Ovary (tissue), 9 donors: ENCODE measurements around the gene SEC16A. TPM values are rescaled to one million over a fixed set of nuclear protein-coding genes. Genes with fewer than 3 reads are reported as not detected.

ENCODE experiments used
- DNase-seq, 5 donors: peaks; one replicate each; pipeline ENCODE4 v3.0.0-alpha.2; 2019 to 2020
- H3K27ac ChIP-seq, 2 donors: fragments of 200-600 bp; one replicate each; pipeline versions ENCODE4 v1.5.1 to v1.8.0; 2019 to 2022
- H3K27me3 ChIP-seq: fragments of 200-600 bp; one replicate; pipeline ENCODE4 v1.8.0; 2022
- H3K36me3 ChIP-seq: fragments of 200-600 bp; sonication (generic); one replicate; pipeline ENCODE4 v1.5.1; 2019
- H3K4me1 ChIP-seq: one replicate; pipeline ENCODE4 v1.8.1; 2013; ENCODE audit warnings: mild to moderate bottlenecking, moderate library complexity; ENCODE audit not compliant: insufficient read depth
- H3K4me3 ChIP-seq: fragments of 200-600 bp; sonication (generic); one replicate; pipeline ENCODE4 v1.5.1; 2017
- H3K9me3 ChIP-seq, 2 donors: fragments of 200-600 bp in 1 of 2; sonication (generic) in 1 of 2; one replicate each; pipeline versions ENCODE4 v1.5.1 to v1.8.1; 2013 to 2019; ENCODE audit warnings: mild to moderate bottlenecking in 1 of 2, moderate library complexity in 1 of 2
- EP300 ChIP-seq: sonication (generic); formaldehyde crosslinking; IDR thresholded peaks from one replicate; pipeline ENCODE4 v1.6.1; 2017; ENCODE audit warnings: antibody characterized with exemption
- POLR2A ChIP-seq: fragments of 450-650 bp; IDR thresholded peaks from one replicate; pipeline ENCODE4 v1.6.1; 2017; ENCODE audit warnings: antibody characterized with exemption, mild to moderate bottlenecking, moderate library complexity
- WGBS, 3 donors: extraction: QIAGEN DNeasy Blood & Tissue Kit in 1 of 3; methylation state at CpG; one replicate each; pipeline versions ENCODE4 v1.1.5 to v1.1.7; 2013 to 2017; 5-methylcytosine and 5-hydroxymethylcytosine counted together
- intact Hi-C, 4 donors: fragments of 100-400 bp; cut with DNase I; formaldehyde crosslinking; loops; one replicate each; pipeline versions ENCODE4 v1.11.0 to v1.15.1; 2022 to 2023
- polyA plus RNA-seq, 2 donors: library from polyadenylated mRNA; stranded (reverse); fragments of 200-250 nt in 1 of 2; fragments of 350-450 nt in 1 of 2; fragmentation: Illumina TruSeq in 1 of 2; extraction: RNeasy Lipid Tissue Mini Kit (QIAGEN cat#74804) in 1 of 2; gene quantifications; one replicate each; pipeline ENCODE4 v1.2.3, GENCODE V29; 2013 to 2014
- total RNA-seq, 7 donors: library from RNA; depleted of rRNA in 2 of 7; stranded (reverse); fragments of >200 nt in 2 of 7; fragmentation: NEBNext Ultra II Directional in 3 of 7; extraction: Animal tissue kit (Norgen Biotek cat#: 25700) in 3 of 7; gene quantifications; one replicate each; pipeline versions ENCODE4 v1.1.0 to v1.2.4, GENCODE V29; 2016 to 2023
- TF ChIP-seq, protein P1 (sequence below), 3 donors: fragments of 450-650 bp in 2 of 3; fragments of 200-600 bp in 1 of 3; IDR thresholded peaks; one replicate each; pipeline versions ENCODE4 v1.5.1 to v1.8.0; 2016 to 2022; ENCODE audit warnings: antibody characterized with exemption in 3 of 3, mild to moderate bottlenecking in 1 of 3
- donor health status: DM: no; HTN: no; CAD: no; lungs with moderate emphysema.
- donor health status: DM: no; HTN: no; CAD: no.
- donor health status: Bipolar disorder and iron deficiency.
- donor health status: DM: yes; HTN: yes; CAD: no.
- donor health status: DM: no; HTN: no; CAD: no.
- donor health status: DM: yes; HTN: yes; CAD: no.

Gene SEC16A
- total and polyA plus RNA-seq, 9 donors: 27.6 to 61.4 (median 46.5) TPM

DNA sequence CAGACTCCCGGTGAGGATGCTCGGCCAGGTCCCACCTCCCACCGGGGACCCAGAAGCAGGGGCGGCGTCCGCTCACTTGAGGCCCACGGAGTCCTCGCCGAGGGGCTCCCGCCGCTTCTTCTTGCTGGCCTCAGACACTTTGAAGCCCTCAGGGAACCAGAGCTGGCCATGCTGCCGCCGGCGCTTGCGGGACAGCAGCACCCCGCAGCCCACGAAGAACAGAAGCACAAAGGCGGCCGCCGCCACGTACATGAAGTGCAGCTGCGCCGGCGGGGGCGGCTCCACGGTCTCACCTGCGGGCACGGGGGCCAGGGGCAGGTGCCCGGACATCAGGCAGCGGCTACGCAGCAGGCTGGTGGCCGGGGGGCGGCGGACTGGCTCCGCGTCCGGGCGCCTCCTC, 19.4 kb upstream of the SEC16A start:
- 93 to 96% (median 93%) methylated on average over 35 to 38 of the region's 38 CpGs for WGBS, 3 donors
- Histone ChIP-seq H3K9me3 (no peaks in the 10 kb centered on the region), H3K27ac (no peak overlapping the region), H3K4me1 (no peaks in the 10 kb centered on the region), H3K36me3 (no peaks in the 10 kb centered on the region), H3K4me3 (no peak overlapping the region), H3K27me3 (no peaks in the 10 kb centered on the region)
- DNase-seq: no peak
- intact Hi-C loops: no loop called here
- no peak for TF ChIP-seq POLR2A
- TF ChIP-seq EP300: no peak
- TF ChIP-seq, protein P1, sequence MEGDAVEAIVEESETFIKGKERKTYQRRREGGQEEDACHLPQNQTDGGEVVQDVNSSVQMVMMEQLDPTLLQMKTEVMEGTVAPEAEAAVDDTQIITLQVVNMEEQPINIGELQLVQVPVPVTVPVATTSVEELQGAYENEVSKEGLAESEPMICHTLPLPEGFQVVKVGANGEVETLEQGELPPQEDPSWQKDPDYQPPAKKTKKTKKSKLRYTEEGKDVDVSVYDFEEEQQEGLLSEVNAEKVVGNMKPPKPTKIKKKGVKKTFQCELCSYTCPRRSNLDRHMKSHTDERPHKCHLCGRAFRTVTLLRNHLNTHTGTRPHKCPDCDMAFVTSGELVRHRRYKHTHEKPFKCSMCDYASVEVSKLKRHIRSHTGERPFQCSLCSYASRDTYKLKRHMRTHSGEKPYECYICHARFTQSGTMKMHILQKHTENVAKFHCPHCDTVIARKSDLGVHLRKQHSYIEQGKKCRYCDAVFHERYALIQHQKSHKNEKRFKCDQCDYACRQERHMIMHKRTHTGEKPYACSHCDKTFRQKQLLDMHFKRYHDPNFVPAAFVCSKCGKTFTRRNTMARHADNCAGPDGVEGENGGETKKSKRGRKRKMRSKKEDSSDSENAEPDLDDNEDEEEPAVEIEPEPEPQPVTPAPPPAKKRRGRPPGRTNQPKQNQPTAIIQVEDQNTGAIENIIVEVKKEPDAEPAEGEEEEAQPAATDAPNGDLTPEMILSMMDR (IDR thresholded peaks at IDR 0.05): no peak

GRCh38 chr9:136501686-136502085, 18.8 kb upstream of the SEC16A start:
- Histone ChIP-seq H3K27ac (no peak overlapping the region), H3K4me1 (no peaks in the 10 kb centered on the region), H3K4me3 (no peak overlapping the region), H3K27me3 (no peaks in the 10 kb centered on the region), H3K9me3 (no peaks in the 10 kb centered on the region), H3K36me3 (no peaks in the 10 kb centered on the region)
- DNase-seq: no peak
- TF ChIP-seq, protein P1 (IDR thresholded peaks at IDR 0.05): no peak
- 85 to 91% (median 88%) methylated on average over 23 of the region's 23 CpGs for WGBS, 3 donors
- intact Hi-C loops: no loop called here

GRCh38 chr9:136499935-136500910, 17.4 kb upstream of the SEC16A start:
- TF ChIP-seq EP300 (no peak), POLR2A (no peak)
- TF ChIP-seq, protein P1 (IDR thresholded peaks at IDR 0.05): no peak
- Histone ChIP-seq H3K27ac (no peak overlapping the region), H3K36me3 (no peaks in the 10 kb centered on the region), H3K4me1 (no peaks in the 10 kb centered on the region), H3K9me3 (no peaks in the 10 kb centered on the region), H3K27me3 (no peaks in the 10 kb centered on the region), H3K4me3 (no peak overlapping the region)
- no peak for DNase-seq
- intact Hi-C loops: no loop called here
- whole genome bisulfite sequencing, 3 donors: 89 to 92% (median 90%) methylated on average over 47 to 50 of the region's 50 CpGs

GRCh38 chr9:136499071-136499934, 16.5 kb upstream of the SEC16A start:
- Histone ChIP-seq H3K36me3 (no peaks in the 10 kb centered on the region), H3K9me3 (no peaks in the 10 kb centered on the region), H3K4me3 (no peak overlapping the region), H3K4me1 (no peaks in the 10 kb centered on the region), H3K27me3 (no peaks in the 10 kb centered on the region), H3K27ac (no peak overlapping the region)
- 88 to 92% (median 91%) methylated on average over 46 of the region's 46 CpGs for WGBS, 3 donors
- TF ChIP-seq EP300 (no peak), POLR2A (no peak)
- TF ChIP-seq, protein P1 (IDR thresholded peaks at IDR 0.05): no peak
- intact Hi-C loops: no loop called here
- DNase-seq: no peak
